ENCODE measurements around the gene ING4.

GRCh38 chr12:6644903-6645302 lies 18.0 kb downstream of the ING4 start:
- TF ChIP-seq GABPA (IDR thresholded peaks at IDR 0.05 in 1 of 2, conservative IDR thresholded peaks at IDR 0.05 in 1 of 2) (no peak), YY1 (IDR thresholded peaks at IDR 0.05) (no peak), CTCF (IDR thresholded peaks at IDR 0.05; ENCODE audit: low read depth, low read length, missing input control) (no peak), MAX (IDR thresholded peaks at IDR 0.05) (no peak), ATF3 (IDR thresholded peaks at IDR 0.05) (no peak), JUND (IDR thresholded peaks at IDR 0.05) (no peak), RAD21 (IDR thresholded peaks at IDR 0.05) (peak in 1 of 2 donors; percentile 25), FOXA2 (IDR thresholded peaks at IDR 0.05) (no peak), REST (IDR thresholded peaks at IDR 0.05) (no peak), TAF1 (conservative IDR thresholded peaks at IDR 0.05) (no peak), FOXA1 (IDR thresholded peaks at IDR 0.05) (no peak), HNF4A (conservative IDR thresholded peaks at IDR 0.05) (no peak), SP1 (IDR thresholded peaks at IDR 0.05) (no peak)

All from liver (tissue), 3 donors.